K562 (cell line): ENCODE measurements around the gene ESPL1. TPM values are rescaled to one million over a fixed set of nuclear protein-coding genes. Genes with fewer than 3 reads are reported as not detected.

Experiments used
- ARID1B ChIP-seq: fragments of 450-650 bp; IDR thresholded peaks from 2 replicates; pipeline ENCODE4 v1.6.1; 2016; ENCODE audit warnings: antibody characterized with exemption, mild to moderate bottlenecking, inconsistent platforms
- ARID3A ChIP-seq: IDR thresholded peaks from 2 replicates; pipeline ENCODE4 v1.6.1; 2012; ENCODE audit warnings: low read depth, low read length, improper control_type of control experiment, borderline replicate concordance
- ATF7 ChIP-seq: fragments of 450-650 bp; IDR thresholded peaks from 2 replicates; pipeline ENCODE4 v1.7.1; 2014; ENCODE audit warnings: mild to moderate bottlenecking, moderate library complexity
- GTF2A2 ChIP-seq: IDR thresholded peaks from 2 replicates; pipeline ENCODE4 v1.6.1; 2016; ENCODE audit warnings: mild to moderate bottlenecking, missing genetic modification characterization, missing compliant biosample characterization
- HBP1 ChIP-seq: fragments of 450-650 bp; formaldehyde crosslinking; IDR thresholded peaks from 2 replicates; pipeline ENCODE4 v1.4.0; 2022; ENCODE audit warnings: missing genetic modification characterization
- HEY1 ChIP-seq: fragments of 250-450 bp; sonication (Bioruptor Pico); IDR thresholded peaks from 2 replicates; pipeline ENCODE4 v1.5.0; 2020; ENCODE audit warnings: mild to moderate bottlenecking, moderate library complexity, borderline replicate concordance
- JUNB ChIP-seq: fragments of 450-650 bp; formaldehyde crosslinking; conservative IDR thresholded peaks from 2 replicates; pipeline ENCODE4 v1.4.0; 2020; ENCODE audit warnings: mild to moderate bottlenecking
- JUND ChIP-seq, 2 experiments: IDR thresholded peaks; 2 replicates in 1 of 2; 3 replicates in 1 of 2; pipeline ENCODE4 v1.6.1; 2011; ENCODE audit warnings: borderline replicate concordance in 2 of 2, low read depth in 2 of 2, low read length in 2 of 2, improper control_type of control experiment in 1 of 2, missing biosample characterization in 1 of 2, missing genetic modification characterization in 1 of 2, missing genetic modification reagents in 1 of 2
- MCM5 ChIP-seq: fragments of 450-650 bp; IDR thresholded peaks from 2 replicates; pipeline ENCODE4 v1.6.1; 2016; ENCODE audit warnings: low read depth
- PBX2 ChIP-seq, 2 experiments: IDR thresholded peaks in 1 of 2; conservative IDR thresholded peaks in 1 of 2; 2 replicates each; pipeline ENCODE4 v1.6.1; 2016; ENCODE audit warnings: low read depth in 2 of 2, mild to moderate bottlenecking in 1 of 2, missing compliant biosample characterization in 1 of 2, missing genetic modification characterization in 1 of 2, moderate library complexity in 1 of 2
- POLR2B ChIP-seq: fragments of 450-650 bp; IDR thresholded peaks from 2 replicates; pipeline ENCODE4 v1.6.1; 2018; ENCODE audit warnings: low read depth; ENCODE audit not compliant: partially characterized antibody
- SMARCC2 ChIP-seq: fragments of 450-650 bp; IDR thresholded peaks from 2 replicates; pipeline ENCODE4 v1.6.1; 2017; ENCODE audit warnings: antibody characterized with exemption, moderate library complexity, mild to moderate bottlenecking, low read depth
- TCF3 ChIP-seq: sonication (generic); formaldehyde crosslinking; IDR thresholded peaks from 2 replicates; pipeline ENCODE4 v1.4.0; 2020; ENCODE audit warnings: mild to moderate bottlenecking, missing genetic modification reagents
- THAP12 ChIP-seq: fragments of 250-450 bp; sonication (Bioruptor Pico); IDR thresholded peaks from 2 replicates; pipeline ENCODE4 v1.9.0; 2021; ENCODE audit warnings: mild to moderate bottlenecking, inconsistent platforms
- TSC22D4 ChIP-seq: fragments of 450-650 bp; IDR thresholded peaks from 2 replicates; pipeline ENCODE4 v1.6.1; 2016; ENCODE audit warnings: missing genetic modification characterization, missing biosample characterization, control low read depth
- ZBTB12 ChIP-seq: fragments of 250-450 bp; sonication (Bioruptor Pico); IDR thresholded peaks from 2 replicates; pipeline ENCODE4 v1.4.0; 2020
- ZFX ChIP-seq: sonication (generic); formaldehyde crosslinking; IDR thresholded peaks from 2 replicates; pipeline ENCODE4 v1.8.0; 2022; ENCODE audit warnings: mild to moderate bottlenecking, missing genetic modification reagents, moderate library complexity
- ZNF253 ChIP-seq: fragments of 250-450 bp; sonication (Bioruptor Pico); conservative IDR thresholded peaks from 2 replicates; pipeline ENCODE4 v1.6.1; 2021; ENCODE audit warnings: mild to moderate bottlenecking
- ZNF316 ChIP-seq: fragments of 450-650 bp; IDR thresholded peaks from 2 replicates; pipeline ENCODE4 v1.6.1; 2016
- polyA plus RNA-seq, 8 experiments: library from polyadenylated mRNA; depleted of rRNA in 4 of 8; stranded (reverse) in 5 of 8; unstranded in 3 of 8; fragments of >200 nt; fragmentation: Nextera tagmentation in 2 of 8; fragmentation: Illumina TruSeq in 1 of 8; extraction: Ambion mirVana in 2 of 8; extraction: Trizol in 1 of 8; gene quantifications; 2 replicates each; pipeline versions ENCODE4 v1.2.1 to v1.2.3, GENCODE V29; 2011 to 2014; ENCODE audit warnings: inconsistent platforms in 1 of 8, missing spikeins in 1 of 8
- total RNA-seq, 7 experiments: library from RNA; depleted of rRNA in 6 of 7; stranded (reverse); fragments of >200 nt in 6 of 7; fragmentation: Illumina TruSeq in 2 of 7; extraction: Trizol in 2 of 7; gene quantifications; 2 replicates each; pipeline versions ENCODE4 v1.2.1 to v1.2.3, GENCODE V29; 2011 to 2021; ENCODE audit warnings: low replicate concordance in 1 of 7

The ESPL1 gene
- total and polyA plus RNA-seq, 9 of the 15 experiments (the other 6 are each of a cell fraction or from before 2014, with no cell fraction given): 1.2 to 55.0 (median 18.7) TPM

GRCh38 chr12:53299101-53299453 is 31.0 kb downstream of the ESPL1 start (continued):
- TF ChIP-seq TSC22D4 (tag) (no peak), TCF3 (CRISPR knock-in tag) (no peak), ARID3A (no peak), ZNF316 (peak; percentile 95), THAP12 (CRISPR knock-in tag) (no peak), ARID1B (peak; percentile 68), ZBTB12 (CRISPR knock-in tag) (peak; percentile 65), SMARCC2 (peak; percentile 61; the same call in 1 of the 2 replicates), ZNF253 (CRISPR knock-in tag) (no peak), ATF7 (peak; percentile 68), PBX2 (CRISPR knock-in tag; IDR thresholded peaks at IDR 0.05; ENCODE audit: low read depth) (no peak), PBX2 (tag; conservative IDR thresholded peaks at IDR 0.05; ENCODE audit: low read depth) (peak; percentile 50; the same call in 1 of the 2 replicates), POLR2B (no peak), MCM5 (no peak), HEY1 (CRISPR knock-in tag) (peak; percentile 47; the same call in 1 of the 2 replicates), JUNB (CRISPR knock-in tag) (peak; percentile 62; the same call in 1 of the 2 replicates), HBP1 (no peak), JUND (IDR thresholded peaks at IDR 0.05; ENCODE audit: borderline replicate concordance, low read depth, low read length) (peak; percentile 94), JUND (tag; IDR thresholded peaks at IDR 0.05; ENCODE audit: borderline replicate concordance, low read depth, low read length) (peak; percentile 96), GTF2A2 (tag) (no peak), ZFX (CRISPR knock-in tag) (peak; percentile 60)
